ENCODE measurements around the gene MAP3K7CL.

MAP3K7CL gene

GRCh38 chr21:29145852-29146453 is 15.5 kb downstream of the MAP3K7CL start:
- DNase-seq (ENCODE audit: low read depth): no peak
- no peak overlapping the region for H3K4me3 ChIP-seq (ENCODE audit: low read length)
- no peak for TF ChIP-seq CTCF (conservative IDR thresholded peaks at IDR 0.05; ENCODE audit: low read length)

GRCh38 chr21:29146726-29147125 is 16.3 kb downstream of the MAP3K7CL start:
- H3K4me3 ChIP-seq (ENCODE audit: low read length): no peak overlapping the region
- DNase-seq (ENCODE audit: low read depth): no peak
- TF ChIP-seq CTCF (conservative IDR thresholded peaks at IDR 0.05; ENCODE audit: low read length): no peak

GRCh38 chr21:29148530-29148929 is 18.1 kb downstream of the MAP3K7CL start:
- DNase-seq (ENCODE audit: low read depth): peak; percentile 88
- no peak overlapping the region for H3K4me3 ChIP-seq (ENCODE audit: low read length)
- no peak for TF ChIP-seq CTCF (conservative IDR thresholded peaks at IDR 0.05; ENCODE audit: low read length)

GRCh38 chr21:29149808-29150425 is 19.5 kb downstream of the MAP3K7CL start:
- H3K4me3 ChIP-seq (ENCODE audit: low read length): no peak overlapping the region
- DNase-seq (ENCODE audit: low read depth): peak; percentile 44
- no peak for TF ChIP-seq CTCF (conservative IDR thresholded peaks at IDR 0.05; ENCODE audit: low read length)

GRCh38 chr21:29151931-29152330 is 21.5 kb downstream of the MAP3K7CL start:
- TF ChIP-seq CTCF (conservative IDR thresholded peaks at IDR 0.05; ENCODE audit: low read length): no peak
- DNase-seq (ENCODE audit: low read depth): no peak
- no peak overlapping the region for H3K4me3 ChIP-seq (ENCODE audit: low read length)

GRCh38 chr21:29152916-29153315 is 22.5 kb downstream of the MAP3K7CL start:
- no peak for TF ChIP-seq CTCF (conservative IDR thresholded peaks at IDR 0.05; ENCODE audit: low read length)
- DNase-seq (ENCODE audit: low read depth): peak; percentile 56
- no peak overlapping the region for H3K4me3 ChIP-seq (ENCODE audit: low read length)

GRCh38 chr21:29154270-29154669 is 23.8 kb downstream of the MAP3K7CL start:
- DNase-seq (ENCODE audit: low read depth): no peak
- TF ChIP-seq CTCF (conservative IDR thresholded peaks at IDR 0.05; ENCODE audit: low read length): no peak

More at GRCh38 chr21:29154270-29154669, 23.8 kb downstream of the MAP3K7CL start:
- no peak overlapping the region for H3K4me3 ChIP-seq (ENCODE audit: low read length)
